CD14-positive monocyte (primary cell): Measurements from ENCODE around the gene KRTAP5-6. TPM values are rescaled to one million over a fixed set of nuclear protein-coding genes. Genes with fewer than 3 reads are reported as not detected.

ENCODE experiments used
- DNase-seq, 3 donors: peaks; one replicate each; pipeline ENCODE4 v3.0.0-alpha.2; 2011 to 2022
- H2AFZ ChIP-seq: 2 replicates; pipeline ENCODE4 v1.6.0; 2012; ENCODE audit warnings: mild to moderate bottlenecking, low read depth, low read length, inconsistent platforms; ENCODE audit not compliant: insufficient read depth, poor library complexity, severe bottlenecking
- H3K27ac ChIP-seq, 2 donors: 1 replicate in 1 of 2; 2 replicates in 1 of 2; pipeline ENCODE4 v1.5.1; 2012 to 2013; ENCODE audit warnings: low read length in 2 of 2, control low read depth in 1 of 2, inconsistent platforms in 1 of 2, low read depth in 1 of 2, mild to moderate bottlenecking in 1 of 2
- H3K27me3 ChIP-seq, 2 donors: one replicate each; pipeline versions ENCODE4 v1.6.0 to v1.6.1; 2011 to 2013; ENCODE audit warnings: low read length in 2 of 2; ENCODE audit not compliant: control insufficient read depth in 2 of 2, insufficient read depth in 2 of 2
- H3K36me3 ChIP-seq, 2 donors: replicated peaks in 1 of 2; 1 replicate in 1 of 2; 2 replicates in 1 of 2; pipeline versions ENCODE4 v1.5.1 to v1.6.1; 2012 to 2013; ENCODE audit warnings: low read length in 2 of 2, control low read depth in 1 of 2, inconsistent platforms in 1 of 2, mild to moderate bottlenecking in 1 of 2; ENCODE audit not compliant: insufficient read depth in 2 of 2, control insufficient read depth in 1 of 2
- H3K4me1 ChIP-seq, 2 donors: 1 replicate in 1 of 2; 2 replicates in 1 of 2; pipeline versions ENCODE4 v1.5.1 to v1.6.1; 2012 to 2013; ENCODE audit warnings: low read length in 2 of 2, control low read depth in 1 of 2, inconsistent platforms in 1 of 2, mild to moderate bottlenecking in 1 of 2, moderate library complexity in 1 of 2; ENCODE audit not compliant: insufficient read depth in 2 of 2, control insufficient read depth in 1 of 2
- H3K4me2 ChIP-seq: replicated peaks from 2 replicates; pipeline ENCODE3; 2012; ENCODE audit warnings: low read length, moderate library complexity, mild to moderate bottlenecking; ENCODE audit not compliant: poor library complexity, severe bottlenecking; ENCODE audit errors: extremely low read depth
- H3K4me3 ChIP-seq, 3 experiments: fragments of 200-600 bp in 1 of 3; sonication (generic) in 1 of 3; replicated peaks in 1 of 3; 1 replicate in 2 of 3; 2 replicates in 1 of 3; pipeline ENCODE4 v1.5.1; 2011 to 2013; ENCODE audit warnings: low read length in 3 of 3, mild to moderate bottlenecking in 3 of 3, control low read depth in 2 of 3, low read depth in 2 of 3, inconsistent platforms in 1 of 3, moderate library complexity in 1 of 3
- H3K79me2 ChIP-seq: 2 replicates; pipeline ENCODE4 v1.6.0; 2012; ENCODE audit warnings: mild to moderate bottlenecking, control low read depth, inconsistent platforms, low read length, moderate library complexity; ENCODE audit not compliant: insufficient read depth
- H3K9ac ChIP-seq: 2 replicates; pipeline ENCODE4 v1.6.0; 2017; ENCODE audit warnings: low read length, mild to moderate bottlenecking; ENCODE audit not compliant: insufficient read depth, poor library complexity, severe bottlenecking
- H3K9me3 ChIP-seq, 2 donors: replicated peaks in 1 of 2; 1 replicate in 1 of 2; 2 replicates in 1 of 2; pipeline versions ENCODE4 v1.5.1 to v1.6.1; 2012 to 2013; ENCODE audit warnings: low read length in 2 of 2, control low read depth in 1 of 2; ENCODE audit not compliant: control insufficient read depth in 1 of 2, insufficient read depth in 1 of 2
- H4K20me1 ChIP-seq: 2 replicates; pipeline ENCODE4 v1.6.0; 2012; ENCODE audit warnings: mild to moderate bottlenecking, low read length, control low read depth, moderate library complexity; ENCODE audit not compliant: insufficient read depth
- H3K27ac Mint-ChIP-seq, 7 donors: one replicate each; pipeline ENCODE4 v1.8.0; 2020; ENCODE audit warnings: mild to moderate bottlenecking in 7 of 7, mixed read lengths in 7 of 7, moderate library complexity in 6 of 7, inconsistent platforms in 2 of 7
- H3K27me3 Mint-ChIP-seq, 3 donors: one replicate each; pipeline ENCODE4 v1.8.0; 2021 to 2022; ENCODE audit warnings: low read depth in 3 of 3, mild to moderate bottlenecking in 3 of 3, mixed read lengths in 3 of 3, moderate library complexity in 3 of 3, inconsistent platforms in 1 of 3
- H3K36me3 Mint-ChIP-seq, 2 donors: one replicate each; pipeline ENCODE4 v1.8.0; 2020; ENCODE audit warnings: mixed read lengths in 2 of 2, inconsistent platforms in 1 of 2, mild to moderate bottlenecking in 1 of 2
- H3K4me1 Mint-ChIP-seq: one replicate; pipeline ENCODE4 v1.8.0; 2020; ENCODE audit warnings: mild to moderate bottlenecking, mixed read lengths
- H3K4me3 Mint-ChIP-seq, 2 donors: one replicate each; pipeline ENCODE4 v1.8.0; 2020; ENCODE audit warnings: mild to moderate bottlenecking in 2 of 2, mixed read lengths in 2 of 2, moderate library complexity in 1 of 2
- H3K9me3 Mint-ChIP-seq, 7 donors: one replicate each; pipeline ENCODE4 v1.8.0; 2020 to 2022; ENCODE audit warnings: mixed read lengths in 7 of 7, mild to moderate bottlenecking in 6 of 7, moderate library complexity in 6 of 7, inconsistent platforms in 2 of 7
- CTCF ChIP-seq: fragments of 200-600 bp; IDR thresholded peaks from one replicate; pipeline ENCODE4 v1.8.0; 2022; ENCODE audit warnings: antibody characterized with exemption, mild to moderate bottlenecking
- WGBS: methylation state at CpG from one replicate; pipeline ENCODE4 v1.1.5; 2013; ENCODE audit warnings: missing lambda C conversion rate; ENCODE audit not compliant: insufficient coverage; 5-methylcytosine and 5-hydroxymethylcytosine counted together
- intact Hi-C, 2 donors: fragments of 100-400 bp; cut with micrococcal nuclease; formaldehyde crosslinking; loops; one replicate each; pipeline versions ENCODE4 v1.15.0 to v1.15.1; 2023
- polyA plus RNA-seq, 3 donors: library from polyadenylated mRNA; depleted of rRNA in 1 of 3; unstranded in 2 of 3; stranded (reverse) in 1 of 3; fragments of 300-500 nt in 2 of 3; fragments of >200 nt in 1 of 3; fragmentation: Illumina TruSeq in 2 of 3; gene quantifications; 1 replicate in 2 of 3; 2 replicates in 1 of 3; pipeline ENCODE4 v1.2.3, GENCODE V29; 2012 to 2021

Gene KRTAP5-6
- polyA plus RNA-seq, 3 donors = not detected

GRCh38 chr11:1674173-1675131 lies 22.5 kb upstream of the KRTAP5-6 start:
- H3K9me3 Mint-ChIP-seq = no peaks in the 10 kb centered on the region
- no peak overlapping the region for H3K27ac Mint-ChIP-seq
- H4K20me1 ChIP-seq = no peaks in the 10 kb centered on the region
- peaks cover 21 to 44% (median 21%) of the 10 kb centered on the region in 3 donors for H3K27me3 Mint-ChIP-seq
- no peak overlapping the region for H3K4me3 Mint-ChIP-seq
- no peak for DNase-seq
- H3K9ac ChIP-seq = no peak overlapping the region
- WGBS = 88% methylated on average over 12 of the region's 21 CpGs
- H3K27ac ChIP-seq = no peak overlapping the region
- peaks cover 0 to 12% of the 10 kb centered on the region in 2 donors for H3K27me3 ChIP-seq
- H3K4me1 ChIP-seq = no peaks in the 10 kb centered on the region
- H3K4me1 Mint-ChIP-seq = peaks cover 2% of the 10 kb centered on the region
- no peak overlapping the region for H3K4me2 ChIP-seq
- H3K79me2 ChIP-seq = no peaks in the 10 kb centered on the region
- H3K4me3 ChIP-seq = no peak overlapping the region
- H3K9me3 ChIP-seq = no peaks in the 10 kb centered on the region
- TF ChIP-seq CTCF = no peak
- no peaks in the 10 kb centered on the region for H3K36me3 ChIP-seq
- no peak overlapping the region for H2AFZ ChIP-seq
- intact Hi-C loops = no loop called here
- no peaks in the 10 kb centered on the region for H3K36me3 Mint-ChIP-seq

GRCh38 chr11:1675536-1676228 lies 21.3 kb upstream of the KRTAP5-6 start:
- 83% methylated on average over 2 of the region's 11 CpGs for WGBS
- H3K9me3 Mint-ChIP-seq = peaks cover 0 to 4% (median 3%) of the 10 kb centered on the region in 7 donors
- Histone ChIP-seq H3K27ac (no peak overlapping the region), H2AFZ (no peak overlapping the region), H3K79me2 (no peaks in the 10 kb centered on the region), H3K9ac (no peak overlapping the region), H3K4me1 (no peaks in the 10 kb centered on the region), H3K27me3 (peaks cover 0 to 6% of the 10 kb centered on the region in 2 donors), H3K4me3 (no peak overlapping the region), H4K20me1 (no peaks in the 10 kb centered on the region), H3K4me2 (no peak overlapping the region), H3K9me3 (peaks cover 0 to 4% of the 10 kb centered on the region in 2 donors), H3K36me3 (no peaks in the 10 kb centered on the region)
- TF ChIP-seq CTCF = no peak
- no peak overlapping the region for H3K27ac Mint-ChIP-seq
- peaks cover 2% of the 10 kb centered on the region for H3K4me1 Mint-ChIP-seq
- H3K36me3 Mint-ChIP-seq = no peaks in the 10 kb centered on the region
- peaks cover 13 to 36% (median 15%) of the 10 kb centered on the region in 3 donors for H3K27me3 Mint-ChIP-seq
- peak overlapping the region in 1 of 2 donors; percentile 33 for H3K4me3 Mint-ChIP-seq
- intact Hi-C loops = no loop called here
- no peak for DNase-seq
